ENCODE results near the gene GOT1. TPM values are rescaled to one million over a fixed set of nuclear protein-coding genes. Genes with fewer than 3 reads are reported as not detected.

Gene GOT1
- total RNA-seq, 1 experiment from 2014 or later = 56.8 TPM

DNA sequence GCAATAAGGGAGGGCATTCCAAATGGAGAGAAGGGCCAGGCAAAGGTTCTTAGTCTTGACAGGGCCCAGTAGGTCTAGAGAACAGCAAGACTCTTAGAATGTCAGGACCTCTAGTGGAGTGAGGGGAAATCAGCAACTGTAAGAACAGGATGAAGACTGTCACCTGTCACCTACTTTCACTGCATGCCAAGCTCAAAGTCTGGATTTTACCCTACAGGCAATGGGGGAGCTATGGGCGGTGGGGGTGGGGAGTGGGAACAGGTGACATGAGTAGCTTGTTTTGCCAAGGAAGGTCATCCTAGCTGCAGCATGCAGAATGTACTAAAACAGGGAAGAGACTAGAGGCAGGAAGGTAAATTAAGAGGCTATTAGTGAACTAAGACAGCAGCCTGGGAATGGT, 18.3 kb downstream of the GOT1 start:
- CTCF ChIA-PET = interaction anchor here (0.5 to 1.0 kb wide), 4 partner anchors 18 to 221 kb away, joined by 3 to 8 read pairs (median 3); partner anchors contain the start of gene GOT1

More for the DNA sequence above, 18.3 kb downstream of the GOT1 start:
- peaks cover 11% of the 10 kb centered on the region; the same call in 1 of the 2 replicates for H3K36me3 Mint-ChIP-seq
- ATAC-seq = peak; percentile 51
- DNase-seq (ENCODE audit: low spot score) = no peak
- no peaks in the 10 kb centered on the region for H3K27me3 Mint-ChIP-seq (ENCODE audit: low read depth)
- no peak overlapping the region for H3K4me3 Mint-ChIP-seq
- no peaks in the 10 kb centered on the region for H3K9me3 Mint-ChIP-seq
- H3K27ac Mint-ChIP-seq = no peak overlapping the region
- POLR2A ChIA-PET = interaction anchor here (1.5 kb wide), 1 partner anchor 18 kb away, joined by 5 read pairs; the partner anchor contains the start of gene GOT1
- H3K4me1 Mint-ChIP-seq = peaks cover 10% of the 10 kb centered on the region
- TF ChIP-seq, protein P1, sequence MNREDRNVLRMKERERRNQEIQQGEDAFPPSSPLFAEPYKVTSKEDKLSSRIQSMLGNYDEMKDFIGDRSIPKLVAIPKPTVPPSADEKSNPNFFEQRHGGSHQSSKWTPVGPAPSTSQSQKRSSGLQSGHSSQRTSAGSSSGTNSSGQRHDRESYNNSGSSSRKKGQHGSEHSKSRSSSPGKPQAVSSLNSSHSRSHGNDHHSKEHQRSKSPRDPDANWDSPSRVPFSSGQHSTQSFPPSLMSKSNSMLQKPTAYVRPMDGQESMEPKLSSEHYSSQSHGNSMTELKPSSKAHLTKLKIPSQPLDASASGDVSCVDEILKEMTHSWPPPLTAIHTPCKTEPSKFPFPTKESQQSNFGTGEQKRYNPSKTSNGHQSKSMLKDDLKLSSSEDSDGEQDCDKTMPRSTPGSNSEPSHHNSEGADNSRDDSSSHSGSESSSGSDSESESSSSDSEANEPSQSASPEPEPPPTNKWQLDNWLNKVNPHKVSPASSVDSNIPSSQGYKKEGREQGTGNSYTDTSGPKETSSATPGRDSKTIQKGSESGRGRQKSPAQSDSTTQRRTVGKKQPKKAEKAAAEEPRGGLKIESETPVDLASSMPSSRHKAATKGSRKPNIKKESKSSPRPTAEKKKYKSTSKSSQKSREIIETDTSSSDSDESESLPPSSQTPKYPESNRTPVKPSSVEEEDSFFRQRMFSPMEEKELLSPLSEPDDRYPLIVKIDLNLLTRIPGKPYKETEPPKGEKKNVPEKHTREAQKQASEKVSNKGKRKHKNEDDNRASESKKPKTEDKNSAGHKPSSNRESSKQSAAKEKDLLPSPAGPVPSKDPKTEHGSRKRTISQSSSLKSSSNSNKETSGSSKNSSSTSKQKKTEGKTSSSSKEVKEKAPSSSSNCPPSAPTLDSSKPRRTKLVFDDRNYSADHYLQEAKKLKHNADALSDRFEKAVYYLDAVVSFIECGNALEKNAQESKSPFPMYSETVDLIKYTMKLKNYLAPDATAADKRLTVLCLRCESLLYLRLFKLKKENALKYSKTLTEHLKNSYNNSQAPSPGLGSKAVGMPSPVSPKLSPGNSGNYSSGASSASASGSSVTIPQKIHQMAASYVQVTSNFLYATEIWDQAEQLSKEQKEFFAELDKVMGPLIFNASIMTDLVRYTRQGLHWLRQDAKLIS (CRISPR knock-in tag; IDR thresholded peaks at IDR 0.05; ENCODE audit: borderline replicate concordance) = no peak
- TF ChIP-seq, protein P2, sequence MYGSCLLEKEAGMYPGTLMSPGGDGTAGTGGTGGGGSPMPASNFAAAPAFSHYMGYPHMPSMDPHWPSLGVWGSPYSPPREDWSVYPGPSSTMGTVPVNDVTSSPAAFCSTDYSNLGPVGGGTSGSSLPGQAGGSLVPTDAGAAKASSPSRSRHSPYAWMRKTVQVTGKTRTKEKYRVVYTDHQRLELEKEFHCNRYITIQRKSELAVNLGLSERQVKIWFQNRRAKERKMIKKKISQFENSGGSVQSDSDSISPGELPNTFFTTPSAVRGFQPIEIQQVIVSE (CRISPR knock-in tag; IDR thresholded peaks at IDR 0.05; ENCODE audit: borderline replicate concordance) = no peak
- TF ChIP-seq NR3C1 (CRISPR knock-in tag; conservative IDR thresholded peaks at IDR 0.05; ENCODE audit: low read depth) (no peak), ZNF263 (CRISPR knock-in tag; IDR thresholded peaks at IDR 0.05; ENCODE audit: low read depth) (no peak), IRF2 (CRISPR knock-in tag; IDR thresholded peaks at IDR 0.05; ENCODE audit: borderline replicate concordance, low read depth) (no peak), FOXP1 (CRISPR knock-in tag; IDR thresholded peaks at IDR 0.05; ENCODE audit: borderline replicate concordance) (no peak), ZNF317 (CRISPR knock-in tag; IDR thresholded peaks at IDR 0.05; ENCODE audit: borderline replicate concordance, low read depth) (no peak), JAZF1 (CRISPR knock-in tag; IDR thresholded peaks at IDR 0.05) (no peak), ZNF219 (CRISPR knock-in tag; IDR thresholded peaks at IDR 0.05; ENCODE audit: borderline replicate concordance) (no peak), TP53 (CRISPR knock-in tag; IDR thresholded peaks at IDR 0.05) (no peak), FOXJ3 (CRISPR knock-in tag; IDR thresholded peaks at IDR 0.05; ENCODE audit: borderline replicate concordance) (no peak)
- TF ChIP-seq, protein P3, sequence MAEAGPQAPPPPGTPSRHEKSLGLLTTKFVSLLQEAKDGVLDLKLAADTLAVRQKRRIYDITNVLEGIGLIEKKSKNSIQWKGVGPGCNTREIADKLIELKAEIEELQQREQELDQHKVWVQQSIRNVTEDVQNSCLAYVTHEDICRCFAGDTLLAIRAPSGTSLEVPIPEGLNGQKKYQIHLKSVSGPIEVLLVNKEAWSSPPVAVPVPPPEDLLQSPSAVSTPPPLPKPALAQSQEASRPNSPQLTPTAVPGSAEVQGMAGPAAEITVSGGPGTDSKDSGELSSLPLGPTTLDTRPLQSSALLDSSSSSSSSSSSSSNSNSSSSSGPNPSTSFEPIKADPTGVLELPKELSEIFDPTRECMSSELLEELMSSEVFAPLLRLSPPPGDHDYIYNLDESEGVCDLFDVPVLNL (CRISPR knock-in tag; IDR thresholded peaks at IDR 0.05; ENCODE audit: borderline replicate concordance, low read depth) = no peak
- TF ChIP-seq, protein P4, sequence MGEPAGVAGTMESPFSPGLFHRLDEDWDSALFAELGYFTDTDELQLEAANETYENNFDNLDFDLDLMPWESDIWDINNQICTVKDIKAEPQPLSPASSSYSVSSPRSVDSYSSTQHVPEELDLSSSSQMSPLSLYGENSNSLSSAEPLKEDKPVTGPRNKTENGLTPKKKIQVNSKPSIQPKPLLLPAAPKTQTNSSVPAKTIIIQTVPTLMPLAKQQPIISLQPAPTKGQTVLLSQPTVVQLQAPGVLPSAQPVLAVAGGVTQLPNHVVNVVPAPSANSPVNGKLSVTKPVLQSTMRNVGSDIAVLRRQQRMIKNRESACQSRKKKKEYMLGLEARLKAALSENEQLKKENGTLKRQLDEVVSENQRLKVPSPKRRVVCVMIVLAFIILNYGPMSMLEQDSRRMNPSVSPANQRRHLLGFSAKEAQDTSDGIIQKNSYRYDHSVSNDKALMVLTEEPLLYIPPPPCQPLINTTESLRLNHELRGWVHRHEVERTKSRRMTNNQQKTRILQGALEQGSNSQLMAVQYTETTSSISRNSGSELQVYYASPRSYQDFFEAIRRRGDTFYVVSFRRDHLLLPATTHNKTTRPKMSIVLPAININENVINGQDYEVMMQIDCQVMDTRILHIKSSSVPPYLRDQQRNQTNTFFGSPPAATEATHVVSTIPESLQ (CRISPR knock-in tag; IDR thresholded peaks at IDR 0.05) = no peak
- TF ChIP-seq, protein P5, sequence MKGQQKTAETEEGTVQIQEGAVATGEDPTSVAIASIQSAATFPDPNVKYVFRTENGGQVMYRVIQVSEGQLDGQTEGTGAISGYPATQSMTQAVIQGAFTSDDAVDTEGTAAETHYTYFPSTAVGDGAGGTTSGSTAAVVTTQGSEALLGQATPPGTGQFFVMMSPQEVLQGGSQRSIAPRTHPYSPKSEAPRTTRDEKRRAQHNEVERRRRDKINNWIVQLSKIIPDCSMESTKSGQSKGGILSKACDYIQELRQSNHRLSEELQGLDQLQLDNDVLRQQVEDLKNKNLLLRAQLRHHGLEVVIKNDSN (CRISPR knock-in tag; IDR thresholded peaks at IDR 0.05) = no peak
- TF ChIP-seq, protein P6, sequence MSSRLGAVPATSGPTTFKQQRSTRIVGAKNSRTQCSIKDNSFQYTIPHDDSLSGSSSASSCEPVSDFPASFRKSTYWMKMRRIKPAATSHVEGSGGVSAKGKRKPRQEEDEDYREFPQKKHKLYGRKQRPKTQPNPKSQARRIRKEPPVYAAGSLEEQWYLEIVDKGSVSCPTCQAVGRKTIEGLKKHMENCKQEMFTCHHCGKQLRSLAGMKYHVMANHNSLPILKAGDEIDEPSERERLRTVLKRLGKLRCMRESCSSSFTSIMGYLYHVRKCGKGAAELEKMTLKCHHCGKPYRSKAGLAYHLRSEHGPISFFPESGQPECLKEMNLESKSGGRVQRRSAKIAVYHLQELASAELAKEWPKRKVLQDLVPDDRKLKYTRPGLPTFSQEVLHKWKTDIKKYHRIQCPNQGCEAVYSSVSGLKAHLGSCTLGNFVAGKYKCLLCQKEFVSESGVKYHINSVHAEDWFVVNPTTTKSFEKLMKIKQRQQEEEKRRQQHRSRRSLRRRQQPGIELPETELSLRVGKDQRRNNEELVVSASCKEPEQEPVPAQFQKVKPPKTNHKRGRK (CRISPR knock-in tag; IDR thresholded peaks at IDR 0.05; ENCODE audit: borderline replicate concordance) = no peak
